HG03439 (cell line): Measurements from ENCODE around the gene PCDHGA12.
"Not testable (repeated sequence)": the region's sequence is repeated elsewhere in the genome, so short reads cannot be mapped to it uniquely, and the experiment has no call there.

Source experiments
- ATAC-seq: cut with Tn5 transposase; IDR thresholded peaks from one replicate; pipeline ENCODE4 v1.9.1; 2021; ENCODE audit warnings: mild to moderate bottlenecking, moderate library complexity; ENCODE audit not compliant: unreplicated experiment

PCDHGA12 gene

GRCh38 chr5:141430332-141431113 is at the start of gene PCDHGA12:
PCDHGA12 (plus strand) TSS chr5:141430507; CDS start chr5:141430760, 253 bp downstream.
- ATAC-seq: peak; percentile 78

DNA sequence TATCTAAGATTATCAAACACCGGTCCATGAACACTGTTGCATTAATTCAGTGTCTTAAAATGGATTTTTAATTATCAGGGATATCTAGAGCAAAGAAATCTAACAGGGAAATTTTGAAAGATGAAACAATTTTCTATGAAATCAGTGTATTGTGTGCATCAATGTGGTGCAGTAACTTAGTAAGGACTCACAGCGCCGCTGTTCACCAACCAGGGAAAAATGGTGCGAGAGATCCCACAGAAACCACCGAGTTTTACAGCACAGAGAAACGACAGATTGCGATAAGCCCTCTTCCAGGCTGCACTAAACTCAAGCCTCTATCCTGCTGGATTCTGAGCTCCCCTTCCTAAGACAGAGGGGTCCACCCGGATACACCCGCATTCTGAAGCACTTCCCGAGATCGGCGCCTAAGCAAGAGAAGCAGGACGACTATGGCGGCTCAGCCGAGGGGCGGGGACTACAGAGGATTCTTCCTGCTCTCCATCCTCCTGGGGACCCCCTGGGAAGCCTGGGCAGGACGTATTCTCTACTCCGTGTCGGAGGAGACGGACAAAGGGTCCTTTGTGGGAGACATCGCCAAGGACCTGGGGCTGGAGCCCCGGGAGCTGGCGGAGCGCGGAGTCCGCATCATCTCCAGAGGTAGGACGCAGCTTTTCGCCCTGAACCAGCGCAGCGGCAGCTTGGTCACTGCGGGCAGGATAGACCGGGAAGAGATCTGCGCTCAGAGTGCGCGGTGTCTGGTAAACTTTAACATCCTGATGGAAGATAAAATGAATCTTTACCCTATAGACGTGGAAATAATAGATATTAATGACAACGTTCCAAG is 47.6 kb upstream of the PCDHGA12 start, which contains the start of gene PCDHGA7:
TSS of gene PCDHGA7 (plus strand) at position 274 of the 826 bp plus-strand sequence. CDS start at position 432, 158 bp downstream.
- ATAC-seq: no peak

- ATAC-seq: no peak
These were observed 47.0 kb upstream of the PCDHGA12 start for GRCh38 chr5:141383345-141383744.

DNA sequence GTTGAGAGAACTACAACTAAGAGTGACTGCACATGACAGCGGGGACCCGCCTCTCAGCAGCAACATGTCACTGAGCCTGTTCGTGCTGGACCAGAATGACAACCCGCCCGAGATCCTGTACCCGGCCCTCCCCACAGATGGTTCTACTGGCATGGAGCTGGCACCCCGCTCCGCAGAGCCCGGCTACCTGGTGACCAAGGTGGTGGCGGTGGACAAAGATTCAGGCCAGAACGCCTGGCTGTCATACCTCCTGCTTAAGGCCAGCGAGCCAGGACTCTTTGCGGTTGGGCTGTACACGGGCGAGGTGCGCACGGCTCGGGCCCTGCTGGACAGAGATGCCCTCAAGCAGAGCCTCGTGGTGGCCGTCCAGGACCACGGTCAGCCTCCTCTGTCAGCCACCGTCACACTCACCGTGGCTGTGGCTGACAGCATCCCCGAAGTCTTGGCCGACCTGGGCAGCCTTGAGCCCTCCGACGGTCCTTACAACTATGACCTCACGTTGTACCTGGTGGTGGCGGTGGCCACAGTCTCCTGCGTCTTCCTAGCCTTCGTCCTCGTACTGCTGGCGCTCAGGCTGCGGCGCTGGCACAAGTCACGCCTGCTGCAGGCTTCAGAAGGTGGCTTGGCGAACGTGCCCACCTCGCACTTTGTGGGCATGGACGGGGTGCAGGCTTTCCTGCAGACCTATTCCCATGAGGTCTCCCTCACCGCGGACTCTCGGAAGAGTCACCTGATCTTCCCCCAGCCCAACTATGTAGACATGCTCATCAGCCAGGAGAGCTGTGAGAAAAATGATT is 45.6 kb upstream of the PCDHGA12 start:
- no peak for ATAC-seq

DNA sequence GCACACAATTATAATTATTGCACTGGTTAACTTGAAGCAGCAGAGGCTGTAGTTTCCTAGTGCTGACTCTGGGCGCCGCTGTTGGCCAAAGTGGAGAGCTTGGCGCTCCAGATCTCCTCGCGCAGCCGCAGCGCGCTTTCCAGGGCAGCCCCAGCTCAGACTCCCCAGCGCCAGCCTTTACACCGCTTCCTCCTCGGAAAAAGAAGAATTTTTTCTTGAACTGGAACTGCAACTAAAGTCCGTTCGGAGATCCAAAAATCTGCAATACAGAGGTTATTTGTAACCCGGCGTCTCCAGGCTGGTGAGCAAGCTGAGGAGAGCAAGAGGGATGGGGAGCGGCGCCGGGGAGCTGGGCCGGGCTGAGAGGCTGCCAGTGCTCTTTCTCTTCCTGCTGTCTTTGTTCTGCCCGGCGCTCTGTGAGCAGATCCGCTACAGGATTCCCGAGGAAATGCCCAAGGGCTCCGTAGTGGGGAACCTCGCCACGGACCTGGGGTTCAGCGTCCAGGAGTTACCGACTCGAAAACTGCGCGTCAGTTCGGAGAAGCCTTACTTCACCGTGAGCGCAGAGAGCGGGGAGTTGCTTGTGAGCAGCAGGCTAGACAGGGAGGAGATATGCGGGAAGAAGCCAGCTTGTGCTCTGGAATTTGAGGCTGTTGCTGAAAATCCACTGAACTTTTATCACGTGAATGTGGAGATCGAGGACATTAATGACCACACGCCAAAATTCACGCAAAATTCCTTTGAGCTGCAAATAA is 42.6 kb upstream of the PCDHGA12 start, which contains the start of gene PCDHGB4:
TSS of gene PCDHGB4 (plus strand) at position 142 of the 755 bp plus-strand sequence. CDS start at position 329, 187 bp downstream.
- not testable (repeated sequence) for ATAC-seq

DNA sequence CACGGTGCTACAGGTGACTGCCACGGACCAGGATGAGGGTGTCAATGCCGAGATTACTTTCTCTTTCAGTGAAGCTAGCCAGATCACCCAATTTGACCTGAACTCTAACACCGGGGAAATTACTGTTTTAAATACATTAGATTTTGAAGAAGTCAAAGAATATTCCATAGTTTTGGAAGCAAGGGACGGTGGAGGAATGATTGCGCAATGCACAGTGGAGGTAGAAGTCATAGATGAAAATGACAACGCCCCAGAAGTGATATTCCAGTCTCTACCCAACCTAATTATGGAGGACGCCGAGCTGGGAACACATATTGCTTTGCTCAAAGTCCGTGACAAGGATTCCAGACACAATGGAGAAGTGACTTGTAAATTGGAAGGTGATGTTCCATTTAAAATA is 41.6 kb upstream of the PCDHGA12 start:
- ATAC-seq: no peak

DNA sequence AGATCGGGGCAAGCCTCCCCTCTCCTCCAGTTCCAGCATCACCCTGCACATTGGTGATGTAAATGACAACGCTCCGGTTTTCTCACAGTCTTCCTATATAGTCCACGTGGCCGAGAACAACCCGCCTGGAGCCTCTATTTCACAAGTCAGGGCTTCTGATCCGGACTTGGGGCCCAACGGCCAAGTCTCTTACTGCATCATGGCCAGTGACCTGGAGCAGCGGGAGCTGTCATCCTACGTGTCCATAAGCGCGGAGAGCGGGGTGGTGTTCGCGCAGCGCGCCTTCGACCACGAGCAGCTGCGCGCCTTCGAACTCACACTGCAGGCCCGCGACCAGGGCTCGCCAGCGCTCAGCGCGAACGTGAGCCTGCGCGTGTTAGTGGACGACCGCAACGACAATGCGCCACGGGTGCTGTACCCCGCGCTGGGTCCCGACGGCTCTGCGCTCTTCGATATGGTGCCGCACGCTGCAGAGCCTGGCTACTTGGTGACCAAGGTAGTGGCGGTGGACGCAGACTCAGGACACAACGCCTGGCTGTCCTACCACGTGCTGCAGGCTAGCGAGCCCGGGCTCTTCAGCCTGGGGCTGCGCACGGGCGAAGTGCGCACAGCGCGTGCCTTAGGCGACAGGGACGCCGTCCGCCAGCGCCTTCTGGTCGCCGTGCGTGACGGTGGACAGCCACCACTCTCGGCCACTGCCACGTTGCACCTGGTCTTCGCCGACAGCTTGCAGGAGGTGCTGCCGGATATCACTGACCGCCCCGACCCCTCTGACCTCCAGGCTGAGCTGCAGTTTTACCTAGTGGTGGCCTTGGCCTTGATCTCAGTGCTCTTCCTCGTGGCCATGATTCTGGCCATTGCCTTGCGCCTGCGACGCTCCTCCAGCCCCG is 40.9 kb upstream of the PCDHGA12 start:
- ATAC-seq: no peak

DNA sequence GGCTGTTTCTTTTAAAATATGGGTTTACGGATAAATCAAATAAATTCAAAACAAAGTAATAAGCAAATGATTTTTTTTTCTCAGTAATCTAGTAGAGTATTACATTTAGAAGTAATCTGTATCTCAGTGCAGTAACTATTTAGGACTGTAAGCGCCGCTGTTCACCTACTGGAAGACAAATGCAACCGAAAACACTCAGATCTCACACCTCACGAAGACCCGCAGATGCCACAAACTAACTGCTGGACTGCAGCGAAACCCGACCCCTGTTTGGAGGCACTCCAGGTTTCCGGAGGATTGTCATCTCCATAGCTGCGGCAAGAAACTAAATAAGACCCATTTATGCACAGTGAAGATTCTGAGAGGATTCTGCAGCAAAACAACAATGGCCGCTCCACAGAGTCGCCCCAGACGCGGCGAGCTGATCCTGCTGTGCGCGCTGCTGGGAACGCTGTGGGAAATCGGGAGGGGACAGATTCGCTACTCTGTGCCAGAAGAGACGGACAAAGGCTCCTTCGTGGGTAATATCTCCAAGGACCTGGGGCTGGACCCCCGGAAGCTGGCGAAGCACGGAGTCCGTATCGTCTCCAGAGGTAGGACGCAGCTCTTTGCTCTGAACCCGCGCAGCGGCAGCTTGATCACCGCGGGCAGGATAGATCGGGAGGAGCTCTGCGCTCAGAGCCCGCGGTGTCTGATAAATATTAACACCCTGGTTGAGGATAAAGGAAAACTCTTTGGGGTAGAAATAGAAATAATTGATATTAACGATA is 37.7 kb upstream of the PCDHGA12 start, which contains the start of gene PCDHGA8:
TSS of gene PCDHGA8 (plus strand) at position 205 of the 770 bp plus-strand sequence. CDS start at position 386, 181 bp downstream.
- no peak for ATAC-seq

DNA sequence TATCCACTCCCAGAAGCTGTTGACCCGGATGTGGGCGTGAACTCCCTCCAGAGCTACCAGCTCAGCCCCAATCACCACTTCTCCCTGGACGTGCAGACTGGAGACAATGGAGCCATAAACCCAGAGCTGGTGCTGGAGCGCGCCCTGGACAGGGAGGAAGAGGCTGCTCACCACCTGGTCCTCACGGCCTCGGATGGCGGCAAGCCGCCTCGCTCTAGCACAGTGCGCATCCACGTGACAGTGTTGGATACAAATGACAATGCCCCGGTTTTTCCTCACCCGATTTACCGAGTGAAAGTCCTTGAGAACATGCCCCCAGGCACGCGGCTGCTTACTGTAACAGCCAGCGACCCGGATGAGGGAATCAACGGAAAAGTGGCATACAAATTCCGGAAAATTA is 37.0 kb upstream of the PCDHGA12 start:
- ATAC-seq: no peak

- not testable (repeated sequence) for ATAC-seq
These were observed 35.7 kb upstream of the PCDHGA12 start for GRCh38 chr5:141394401-141395187.

- peak; percentile 54 for ATAC-seq
These were observed 32.4 kb upstream of the PCDHGA12 start, which contains the start of gene PCDHGB5 for GRCh38 chr5:141397756-141398551. PCDHGB5 (plus strand) TSS chr5:141397947; CDS start chr5:141398128, 181 bp downstream.

DNA sequence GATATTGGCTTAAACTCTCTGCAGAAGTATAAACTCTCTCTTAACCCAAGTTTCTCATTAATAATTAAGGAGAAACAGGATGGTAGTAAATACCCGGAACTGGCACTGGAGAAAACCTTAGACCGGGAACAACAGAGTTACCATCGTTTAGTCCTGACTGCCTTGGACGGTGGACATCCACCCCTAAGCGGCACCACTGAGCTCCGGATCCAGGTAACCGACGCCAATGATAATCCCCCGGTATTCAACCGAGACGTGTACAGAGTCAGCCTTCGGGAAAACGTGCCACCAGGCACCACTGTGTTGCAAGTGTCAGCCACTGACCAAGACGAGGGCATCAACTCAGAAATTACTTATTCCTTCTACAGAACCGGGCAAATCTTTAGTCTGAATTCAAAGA is 31.7 kb upstream of the PCDHGA12 start:
- no peak for ATAC-seq

- no peak for ATAC-seq
These were observed 30.6 kb upstream of the PCDHGA12 start for GRCh38 chr5:141399555-141400258.

- no peak for ATAC-seq
These were observed 27.6 kb upstream of the PCDHGA12 start, which contains the start of gene PCDHGA9 for GRCh38 chr5:141402553-141403243. PCDHGA9 (plus strand) TSS chr5:141402778; CDS start chr5:141402953, 175 bp downstream.

DNA sequence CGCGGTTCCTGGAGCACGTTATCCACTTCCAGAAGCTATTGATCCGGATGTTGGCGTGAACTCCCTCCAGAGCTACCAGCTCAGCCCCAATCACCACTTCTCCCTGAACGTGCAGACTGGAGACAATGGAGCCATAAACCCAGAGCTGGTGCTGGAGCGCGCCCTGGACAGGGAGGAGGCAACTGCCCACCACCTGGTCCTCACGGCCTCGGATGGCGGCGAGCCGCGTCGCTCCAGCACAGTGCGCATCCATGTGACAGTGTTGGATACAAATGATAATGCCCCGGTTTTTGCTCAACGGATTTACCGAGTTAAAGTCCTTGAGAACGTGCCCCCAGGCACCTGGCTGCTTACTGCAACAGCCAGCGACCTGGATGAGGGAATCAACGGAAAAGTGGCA is 26.9 kb upstream of the PCDHGA12 start:
- ATAC-seq: no peak
